GM19467 (cell line): ENCODE results near the gene ZNF638.

Experiments
- ATAC-seq: cut with Tn5 transposase; IDR thresholded peaks from one replicate; pipeline ENCODE4 v1.9.1; 2021; ENCODE audit warnings: mild to moderate bottlenecking, moderate library complexity; ENCODE audit not compliant: unreplicated experiment

ZNF638 gene

GRCh38 chr2:71454221-71455010 is 122.8 kb downstream of the ZNF638 start:
- ATAC-seq, result no peak

GRCh38 chr2:71455011-71455740 is 123.6 kb downstream of the ZNF638 start:
- ATAC-seq, result no peak

- no peak for ATAC-seq
Measured at GRCh38 chr2:71455741-71456569, 124.4 kb downstream of the ZNF638 start.

- ATAC-seq, result no peak
Measured at GRCh38 chr2:71456617-71457016, 125.0 kb downstream of the ZNF638 start.

- ATAC-seq, result no peak
Measured at GRCh38 chr2:71457123-71457915, 125.7 kb downstream of the ZNF638 start.

- ATAC-seq, result no peak
Measured at GRCh38 chr2:71457923-71458322, 126.3 kb downstream of the ZNF638 start.

GRCh38 chr2:71458413-71459083 is 127.0 kb downstream of the ZNF638 start:
- ATAC-seq, result no peak

- no peak for ATAC-seq
Measured at GRCh38 chr2:71459084-71459431, 127.5 kb downstream of the ZNF638 start.

GRCh38 chr2:71460056-71460455 is 128.5 kb downstream of the ZNF638 start:
- no peak for ATAC-seq

- no peak for ATAC-seq
Measured at GRCh38 chr2:71460595-71461303, 129.2 kb downstream of the ZNF638 start.

- ATAC-seq, result no peak
Measured at GRCh38 chr2:71461304-71461671, 129.7 kb downstream of the ZNF638 start.

GRCh38 chr2:71462056-71462605 is 130.5 kb downstream of the ZNF638 start:
- no peak for ATAC-seq

GRCh38 chr2:71462641-71463341 is 131.2 kb downstream of the ZNF638 start:
- ATAC-seq, result no peak

GRCh38 chr2:71463342-71463654 is 131.7 kb downstream of the ZNF638 start:
- no peak for ATAC-seq

GRCh38 chr2:71464389-71464788 is 132.8 kb downstream of the ZNF638 start:
- no peak for ATAC-seq

- no peak for ATAC-seq
Measured at GRCh38 chr2:71465356-71465755, 133.8 kb downstream of the ZNF638 start.

GRCh38 chr2:71465961-71466300 is 134.3 kb downstream of the ZNF638 start:
- ATAC-seq, result no peak

GRCh38 chr2:71466301-71467179 is 135.0 kb downstream of the ZNF638 start:
- ATAC-seq, result no peak
